Measurements from ENCODE around the gene FOXP1.

Gene FOXP1

GRCh38 chr3:71428841-71429596 is 154.5 kb downstream of the FOXP1 start:
- no peak for DNase-seq (ENCODE audit: low read depth)

- DNase-seq (ENCODE audit: low read depth): no peak
Measured at GRCh38 chr3:71425491-71426071, 157.9 kb downstream of the FOXP1 start.

GRCh38 chr3:71423151-71423906 is 160.2 kb downstream of the FOXP1 start:
- DNase-seq (ENCODE audit: low read depth): no peak

- no peak for DNase-seq (ENCODE audit: low read depth)
Measured at GRCh38 chr3:71421820-71422566, 161.5 kb downstream of the FOXP1 start.

- no peak for DNase-seq (ENCODE audit: low read depth)
Measured at GRCh38 chr3:71421475-71421819, 162.1 kb downstream of the FOXP1 start.

- no peak for DNase-seq (ENCODE audit: low read depth)
Measured at GRCh38 chr3:71419369-71419768, 164.2 kb downstream of the FOXP1 start.

- no peak for DNase-seq (ENCODE audit: low read depth)
Measured at GRCh38 chr3:71417791-71418190, 165.7 kb downstream of the FOXP1 start.

- DNase-seq (ENCODE audit: low read depth): no peak
Measured at GRCh38 chr3:71416876-71417275, 166.7 kb downstream of the FOXP1 start.

GRCh38 chr3:71415681-71416122 is 167.8 kb downstream of the FOXP1 start:
- DNase-seq (ENCODE audit: low read depth): no peak

GRCh38 chr3:71414189-71414927 is 169.2 kb downstream of the FOXP1 start:
- DNase-seq (ENCODE audit: low read depth): no peak

- no peak for DNase-seq (ENCODE audit: low read depth)
Measured at GRCh38 chr3:71413572-71413971, 170.0 kb downstream of the FOXP1 start.

GRCh38 chr3:71409352-71409751 is 174.2 kb downstream of the FOXP1 start:
- DNase-seq (ENCODE audit: low read depth): no peak

- DNase-seq (ENCODE audit: low read depth): no peak
Measured at GRCh38 chr3:71408903-71409302, 174.6 kb downstream of the FOXP1 start.

- no peak for DNase-seq (ENCODE audit: low read depth)
Measured at GRCh38 chr3:71407823-71408222, 175.7 kb downstream of the FOXP1 start.

GRCh38 chr3:71406972-71407810 is 176.3 kb downstream of the FOXP1 start:
- DNase-seq (ENCODE audit: low read depth): no peak

GRCh38 chr3:71402911-71403310 is 180.6 kb downstream of the FOXP1 start:
- DNase-seq (ENCODE audit: low read depth): no peak

GRCh38 chr3:71402280-71402679 is 181.2 kb downstream of the FOXP1 start:
- no peak for DNase-seq (ENCODE audit: low read depth)

GRCh38 chr3:71401695-71402231 is 181.8 kb downstream of the FOXP1 start:
- DNase-seq (ENCODE audit: low read depth): no peak

- no peak for DNase-seq (ENCODE audit: low read depth)
Measured at GRCh38 chr3:71400986-71401451, 182.5 kb downstream of the FOXP1 start.

GRCh38 chr3:71399478-71399877 is 184.1 kb downstream of the FOXP1 start:
- no peak for DNase-seq (ENCODE audit: low read depth)

Measured in T-helper 22 cell (primary cell).